GM12878 (cell line): ENCODE results near the gene RGS11. TPM values are rescaled to one million over a fixed set of nuclear protein-coding genes. Genes with fewer than 3 reads are reported as not detected.

ENCODE experiments used
- ATAC-seq: fragments of 200-7000 bp; cut with Tn5 transposase; 3 replicates; pipeline ENCODE4 v1.9.1; 2020; ENCODE audit warnings: mild to moderate bottlenecking, moderate library complexity
- BruUV-seq: library from RNA; stranded (reverse); fragments of 400-500 nt; replicated peaks from 2 replicates; lab custom pipeline; 2021; lab: Mats Ljungman, UMichigan
- CTCF ChIA-PET: fragments of 300-600 bp; sonication (Branson Sonifier 250); formaldehyde crosslinking; extraction: SDS; loops from one replicate; lab custom pipeline; 2021; ENCODE audit warnings: inconsistent platforms; lab: Yijun Ruan, JAX
- POLR2A ChIA-PET: fragments of 350-600 bp; formaldehyde crosslinking; extraction: SDS; loops from one replicate; lab custom pipeline; 2021; ENCODE audit warnings: inconsistent platforms; lab: Charles Lee
- RAD21 ChIA-PET: fragments of 300-600 bp; sonication (Branson Sonifier 250); formaldehyde crosslinking; loops from one replicate; lab custom pipeline; 2023; ENCODE audit warnings: antibody characterized with exemption; ENCODE audit not compliant: unreplicated experiment; lab: Charles Lee
- SMC1A ChIA-PET: fragments of 300-600 bp; sonication (Branson Sonifier 250); formaldehyde crosslinking; loops from one replicate; lab custom pipeline; 2023; ENCODE audit not compliant: unreplicated experiment, uncharacterized antibody; lab: Charles Lee
- DNase-seq: peaks from one replicate; pipeline ENCODE4 v3.0.0-alpha.2; 2011; ENCODE audit warnings: low read depth, low spot score
- FAIRE-seq: peaks from 3 replicates; lab custom pipeline; 2011; peaks lifted over from hg19 to GRCh38; lab: Jason Lieb, UNC
- H2AFZ ChIP-seq: 2 replicates; pipeline ENCODE4 v1.6.0; 2011; ENCODE audit warnings: low read depth, low read length, control low read depth; ENCODE audit not compliant: control insufficient read depth
- H3K27ac ChIP-seq: 2 replicates; pipeline ENCODE4 v1.5.1; 2011; ENCODE audit warnings: control low read depth; ENCODE audit not compliant: control insufficient read depth, insufficient read depth
- H3K27me3 ChIP-seq, 2 experiments: replicated peaks in 1 of 2; 2 replicates each; pipeline versions ENCODE4 v1.6.0 to v1.6.1; 2011; ENCODE audit warnings: low read length in 1 of 2; ENCODE audit not compliant: control insufficient read depth in 2 of 2, insufficient read depth in 2 of 2
- H3K36me3 ChIP-seq, 2 experiments: 2 replicates each; pipeline ENCODE4 v1.5.1; 2011; ENCODE audit warnings: low read length in 1 of 2; ENCODE audit not compliant: control insufficient read depth in 2 of 2, insufficient read depth in 2 of 2
- H3K4me1 ChIP-seq: 2 replicates; pipeline ENCODE4 v1.6.1; 2011; ENCODE audit warnings: mild to moderate bottlenecking, low read length, moderate library complexity, mixed read lengths; ENCODE audit not compliant: control insufficient read depth, insufficient read depth
- H3K4me2 ChIP-seq: 2 replicates; pipeline ENCODE4 v1.6.0; 2011; ENCODE audit warnings: control low read depth; ENCODE audit not compliant: control insufficient read depth, insufficient read depth
- H3K4me3 ChIP-seq: fragments of 200-600 bp; sonication (generic); 2 replicates; pipeline ENCODE4 v1.5.1; 2016
- H3K79me2 ChIP-seq: 2 replicates; pipeline ENCODE4 v1.6.0; 2011; ENCODE audit warnings: low read length; ENCODE audit not compliant: control insufficient read depth, insufficient read depth
- H3K9ac ChIP-seq: 2 replicates; pipeline ENCODE4 v1.8.0; 2011; ENCODE audit warnings: low read length, control low read depth, mixed read lengths; ENCODE audit not compliant: control insufficient read depth, insufficient read depth
- H3K9me3 ChIP-seq: replicated peaks from 3 replicates; pipeline ENCODE4 v1.5.1; 2011; ENCODE audit warnings: mild to moderate bottlenecking, low read length; ENCODE audit not compliant: control insufficient read depth, insufficient read depth
- H4K20me1 ChIP-seq: 2 replicates; pipeline ENCODE4 v1.6.0; 2011; ENCODE audit not compliant: control insufficient read depth, insufficient read depth
- BMI1 ChIP-seq: fragments of 450-650 bp; IDR thresholded peaks from 2 replicates; pipeline ENCODE4 v1.6.1; 2016; ENCODE audit warnings: mild to moderate bottlenecking, moderate library complexity, borderline replicate concordance
- BRCA1 ChIP-seq: IDR thresholded peaks from 2 replicates; pipeline ENCODE4 v1.6.1; 2011; ENCODE audit warnings: low read depth, low read length, improper control_type of control experiment
- FOXM1 ChIP-seq: IDR thresholded peaks from 2 replicates; pipeline ENCODE4 v1.6.1; 2012; ENCODE audit warnings: low read depth, mild to moderate bottlenecking, inconsistent platforms, low read length, moderate library complexity
- IKZF1 ChIP-seq: fragments of 450-650 bp; conservative IDR thresholded peaks from 2 replicates; pipeline ENCODE4 v1.6.1; 2017; ENCODE audit warnings: antibody characterized with exemption, mild to moderate bottlenecking
- NR2C1 ChIP-seq: fragments of 450-650 bp; IDR thresholded peaks from 2 replicates; pipeline ENCODE4 v1.6.1; 2017; ENCODE audit warnings: antibody characterized with exemption, mild to moderate bottlenecking, moderate library complexity
- RAD21 ChIP-seq: IDR thresholded peaks from 2 replicates; pipeline ENCODE4 v1.6.1; 2011; ENCODE audit warnings: mild to moderate bottlenecking, low read depth, low read length, moderate library complexity; ENCODE audit not compliant: insufficient read depth
- RELA ChIP-seq: fragments of 450-650 bp; IDR thresholded peaks from 2 replicates; pipeline ENCODE4 v1.8.0; 2014; ENCODE audit warnings: borderline replicate concordance; ENCODE audit not compliant: partially characterized antibody
- SMAD1 ChIP-seq: fragments of 450-650 bp; IDR thresholded peaks from 2 replicates; pipeline ENCODE4 v1.6.1; 2018; ENCODE audit warnings: mild to moderate bottlenecking, low read depth; ENCODE audit not compliant: partially characterized antibody
- WGBS: methylation state at CpG from one replicate; pipeline ENCODE4 v1.1.6; 2016; ENCODE audit warnings: low lambda C conversion rate; ENCODE audit not compliant: insufficient replicate concordance, insufficient coverage; ENCODE audit errors: missing lambda C conversion rate; 5-methylcytosine and 5-hydroxymethylcytosine counted together
- in situ Hi-C: fragments of 300-500 bp; cut with MboI; formaldehyde crosslinking; loops from 9 replicates; pipeline ENCODE4 v1.14.3; 2018; ENCODE audit warnings: mixed read lengths
- intact Hi-C: fragments of 100-400 bp; cut with micrococcal nuclease; formaldehyde crosslinking; loops from one replicate; pipeline ENCODE4 v1.14.2; 2022; ENCODE audit not compliant: unreplicated experiment
- polyA plus RNA-seq, 11 experiments: library from polyadenylated mRNA; depleted of rRNA in 4 of 11; unstranded in 6 of 11; stranded (reverse) in 5 of 11; fragments of >200 nt; fragmentation: Nextera tagmentation in 4 of 11; fragmentation: Illumina TruSeq in 1 of 11; extraction: Ambion mirVana in 4 of 11; extraction: Trizol in 1 of 11; gene quantifications; 1 replicate in 1 of 11; 2 replicates in 10 of 11; pipeline versions ENCODE4 v1.2.1 to v1.2.3, GENCODE V29; 2011 to 2016; ENCODE audit warnings: inconsistent platforms in 2 of 11, missing spikeins in 2 of 11, low read depth in 1 of 11
- total RNA-seq, 4 experiments: library from RNA; depleted of rRNA in 3 of 4; stranded (reverse); fragments of >200 nt in 3 of 4; fragmentation: Illumina TruSeq in 1 of 4; extraction: Trizol in 1 of 4; gene quantifications; 2 replicates each; pipeline versions ENCODE4 v1.2.1 to v1.2.3, GENCODE V29; 2013 to 2021
- TF ChIP-seq, protein P1 (sequence below): fragments of 450-650 bp; IDR thresholded peaks from 2 replicates; pipeline ENCODE4 v1.6.1; 2017; ENCODE audit warnings: mild to moderate bottlenecking, low read depth, inconsistent platforms; ENCODE audit not compliant: poor library complexity, severe bottlenecking
- TF ChIP-seq, protein P2 (sequence below): fragments of 450-650 bp; formaldehyde crosslinking; IDR thresholded peaks from 2 replicates; pipeline ENCODE4 v1.4.0; 2020; ENCODE audit warnings: mild to moderate bottlenecking, moderate library complexity
- TF ChIP-seq, protein P3 (sequence below): fragments of 450-650 bp; IDR thresholded peaks from 2 replicates; pipeline ENCODE4 v1.6.1; 2018; ENCODE audit warnings: borderline replicate concordance, mild to moderate bottlenecking; ENCODE audit not compliant: partially characterized antibody
- TF ChIP-seq, protein P4 (sequence below): fragments of 150-350 bp; IDR thresholded peaks from 2 replicates; pipeline ENCODE4 v1.6.1; 2016; ENCODE audit warnings: low read depth, low read length

RGS11 gene
- total and polyA plus RNA-seq, 10 of the 15 experiments (the other 5 are each of a cell fraction or from before 2014, with no cell fraction given), result 0.04 TPM; not detected in 9

DNA sequence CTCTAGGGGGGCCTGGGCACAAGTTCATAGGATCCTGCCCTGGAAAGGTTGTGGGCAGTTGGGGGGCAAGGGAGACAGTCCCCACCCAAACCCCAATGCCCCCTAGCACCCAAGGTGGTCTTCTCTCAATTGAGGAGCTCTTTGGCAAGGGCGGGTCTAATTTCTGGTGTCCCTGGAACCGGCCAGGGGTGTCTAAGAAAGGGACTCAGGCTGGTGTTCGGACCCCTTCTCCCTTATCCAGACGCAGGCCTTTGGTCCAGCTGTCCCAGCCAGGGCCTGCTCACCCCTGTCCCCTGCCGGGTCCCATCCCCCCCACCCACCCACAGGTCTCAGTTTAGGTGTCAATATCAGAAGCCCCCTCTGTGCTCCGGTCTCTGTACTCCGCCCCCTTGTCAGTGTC, 3.8 kb upstream of the RGS11 start:
- no TSS peak for BruUV-seq
- Histone ChIP-seq H3K27ac (no peak overlapping the region), H3K4me2 (no peak overlapping the region), H2AFZ (no peak overlapping the region), H3K9ac (no peak overlapping the region), H3K79me2 (no peaks in the 10 kb centered on the region), H3K27me3 (peaks cover 0 to 3% of the 10 kb centered on the region in 2 experiments; a peak in 2 of 4 replicates), H4K20me1 (no peaks in the 10 kb centered on the region), H3K4me1 (no peaks in the 10 kb centered on the region), H3K4me3 (no peak overlapping the region), H3K36me3 (no peaks in the 10 kb centered on the region), H3K9me3 (no peaks in the 10 kb centered on the region)
- WGBS, result 48% methylated on average over 3 of the region's 7 CpGs
- no peak for ATAC-seq
- no peak for FAIRE-seq
- in situ Hi-C loops (no loop called here), intact Hi-C loops (no loop called here)
- SMC1A ChIA-PET, result no interaction called here
- no peak for DNase-seq
- CTCF ChIA-PET, result no interaction called here
- RAD21 ChIA-PET, result interaction anchor here (0.8 to 1.3 kb wide), 3 partner anchors 40 to 72 kb away, joined by 3 read pairs; no protein-coding TSS in a partner anchor
- POLR2A ChIA-PET, result interaction anchor here (0.6 kb wide), 1 partner anchor 183 kb away, joined by 4 read pairs; no protein-coding TSS in a partner anchor
- no peak for TF ChIP-seq FOXM1
- TF ChIP-seq BRCA1, result no peak
- TF ChIP-seq, protein P1, sequence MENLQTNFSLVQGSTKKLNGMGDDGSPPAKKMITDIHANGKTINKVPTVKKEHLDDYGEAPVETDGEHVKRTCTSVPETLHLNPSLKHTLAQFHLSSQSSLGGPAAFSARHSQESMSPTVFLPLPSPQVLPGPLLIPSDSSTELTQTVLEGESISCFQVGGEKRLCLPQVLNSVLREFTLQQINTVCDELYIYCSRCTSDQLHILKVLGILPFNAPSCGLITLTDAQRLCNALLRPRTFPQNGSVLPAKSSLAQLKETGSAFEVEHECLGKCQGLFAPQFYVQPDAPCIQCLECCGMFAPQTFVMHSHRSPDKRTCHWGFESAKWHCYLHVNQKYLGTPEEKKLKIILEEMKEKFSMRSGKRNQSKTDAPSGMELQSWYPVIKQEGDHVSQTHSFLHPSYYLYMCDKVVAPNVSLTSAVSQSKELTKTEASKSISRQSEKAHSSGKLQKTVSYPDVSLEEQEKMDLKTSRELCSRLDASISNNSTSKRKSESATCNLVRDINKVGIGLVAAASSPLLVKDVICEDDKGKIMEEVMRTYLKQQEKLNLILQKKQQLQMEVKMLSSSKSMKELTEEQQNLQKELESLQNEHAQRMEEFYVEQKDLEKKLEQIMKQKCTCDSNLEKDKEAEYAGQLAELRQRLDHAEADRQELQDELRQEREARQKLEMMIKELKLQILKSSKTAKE, result no peak
- no peak for TF ChIP-seq IKZF1
- TF ChIP-seq RAD21, result no peak
- TF ChIP-seq, protein P2, sequence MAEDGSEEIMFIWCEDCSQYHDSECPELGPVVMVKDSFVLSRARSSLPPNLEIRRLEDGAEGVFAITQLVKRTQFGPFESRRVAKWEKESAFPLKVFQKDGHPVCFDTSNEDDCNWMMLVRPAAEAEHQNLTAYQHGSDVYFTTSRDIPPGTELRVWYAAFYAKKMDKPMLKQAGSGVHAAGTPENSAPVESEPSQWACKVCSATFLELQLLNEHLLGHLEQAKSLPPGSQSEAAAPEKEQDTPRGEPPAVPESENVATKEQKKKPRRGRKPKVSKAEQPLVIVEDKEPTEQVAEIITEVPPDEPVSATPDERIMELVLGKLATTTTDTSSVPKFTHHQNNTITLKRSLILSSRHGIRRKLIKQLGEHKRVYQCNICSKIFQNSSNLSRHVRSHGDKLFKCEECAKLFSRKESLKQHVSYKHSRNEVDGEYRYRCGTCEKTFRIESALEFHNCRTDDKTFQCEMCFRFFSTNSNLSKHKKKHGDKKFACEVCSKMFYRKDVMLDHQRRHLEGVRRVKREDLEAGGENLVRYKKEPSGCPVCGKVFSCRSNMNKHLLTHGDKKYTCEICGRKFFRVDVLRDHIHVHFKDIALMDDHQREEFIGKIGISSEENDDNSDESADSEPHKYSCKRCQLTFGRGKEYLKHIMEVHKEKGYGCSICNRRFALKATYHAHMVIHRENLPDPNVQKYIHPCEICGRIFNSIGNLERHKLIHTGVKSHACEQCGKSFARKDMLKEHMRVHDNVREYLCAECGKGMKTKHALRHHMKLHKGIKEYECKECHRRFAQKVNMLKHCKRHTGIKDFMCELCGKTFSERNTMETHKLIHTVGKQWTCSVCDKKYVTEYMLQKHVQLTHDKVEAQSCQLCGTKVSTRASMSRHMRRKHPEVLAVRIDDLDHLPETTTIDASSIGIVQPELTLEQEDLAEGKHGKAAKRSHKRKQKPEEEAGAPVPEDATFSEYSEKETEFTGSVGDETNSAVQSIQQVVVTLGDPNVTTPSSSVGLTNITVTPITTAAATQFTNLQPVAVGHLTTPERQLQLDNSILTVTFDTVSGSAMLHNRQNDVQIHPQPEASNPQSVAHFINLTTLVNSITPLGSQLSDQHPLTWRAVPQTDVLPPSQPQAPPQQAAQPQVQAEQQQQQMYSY, result no peak
- no peak for TF ChIP-seq BMI1
- no peak for TF ChIP-seq RELA
- TF ChIP-seq SMAD1, result no peak
- TF ChIP-seq, protein P3, sequence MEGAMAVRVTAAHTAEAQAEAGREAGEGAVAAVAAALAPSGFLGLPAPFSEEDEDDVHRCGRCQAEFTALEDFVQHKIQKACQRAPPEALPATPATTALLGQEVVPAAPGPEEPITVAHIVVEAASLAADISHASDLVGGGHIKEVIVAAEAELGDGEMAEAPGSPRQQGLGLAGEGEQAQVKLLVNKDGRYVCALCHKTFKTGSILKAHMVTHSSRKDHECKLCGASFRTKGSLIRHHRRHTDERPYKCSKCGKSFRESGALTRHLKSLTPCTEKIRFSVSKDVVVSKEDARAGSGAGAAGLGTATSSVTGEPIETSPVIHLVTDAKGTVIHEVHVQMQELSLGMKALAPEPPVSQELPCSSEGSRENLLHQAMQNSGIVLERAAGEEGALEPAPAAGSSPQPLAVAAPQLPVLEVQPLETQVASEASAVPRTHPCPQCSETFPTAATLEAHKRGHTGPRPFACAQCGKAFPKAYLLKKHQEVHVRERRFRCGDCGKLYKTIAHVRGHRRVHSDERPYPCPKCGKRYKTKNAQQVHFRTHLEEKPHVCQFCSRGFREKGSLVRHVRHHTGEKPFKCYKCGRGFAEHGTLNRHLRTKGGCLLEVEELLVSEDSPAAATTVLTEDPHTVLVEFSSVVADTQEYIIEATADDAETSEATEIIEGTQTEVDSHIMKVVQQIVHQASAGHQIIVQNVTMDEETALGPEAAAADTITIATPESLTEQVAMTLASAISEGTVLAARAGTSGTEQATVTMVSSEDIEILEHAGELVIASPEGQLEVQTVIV, result no peak
- TF ChIP-seq, protein P4, sequence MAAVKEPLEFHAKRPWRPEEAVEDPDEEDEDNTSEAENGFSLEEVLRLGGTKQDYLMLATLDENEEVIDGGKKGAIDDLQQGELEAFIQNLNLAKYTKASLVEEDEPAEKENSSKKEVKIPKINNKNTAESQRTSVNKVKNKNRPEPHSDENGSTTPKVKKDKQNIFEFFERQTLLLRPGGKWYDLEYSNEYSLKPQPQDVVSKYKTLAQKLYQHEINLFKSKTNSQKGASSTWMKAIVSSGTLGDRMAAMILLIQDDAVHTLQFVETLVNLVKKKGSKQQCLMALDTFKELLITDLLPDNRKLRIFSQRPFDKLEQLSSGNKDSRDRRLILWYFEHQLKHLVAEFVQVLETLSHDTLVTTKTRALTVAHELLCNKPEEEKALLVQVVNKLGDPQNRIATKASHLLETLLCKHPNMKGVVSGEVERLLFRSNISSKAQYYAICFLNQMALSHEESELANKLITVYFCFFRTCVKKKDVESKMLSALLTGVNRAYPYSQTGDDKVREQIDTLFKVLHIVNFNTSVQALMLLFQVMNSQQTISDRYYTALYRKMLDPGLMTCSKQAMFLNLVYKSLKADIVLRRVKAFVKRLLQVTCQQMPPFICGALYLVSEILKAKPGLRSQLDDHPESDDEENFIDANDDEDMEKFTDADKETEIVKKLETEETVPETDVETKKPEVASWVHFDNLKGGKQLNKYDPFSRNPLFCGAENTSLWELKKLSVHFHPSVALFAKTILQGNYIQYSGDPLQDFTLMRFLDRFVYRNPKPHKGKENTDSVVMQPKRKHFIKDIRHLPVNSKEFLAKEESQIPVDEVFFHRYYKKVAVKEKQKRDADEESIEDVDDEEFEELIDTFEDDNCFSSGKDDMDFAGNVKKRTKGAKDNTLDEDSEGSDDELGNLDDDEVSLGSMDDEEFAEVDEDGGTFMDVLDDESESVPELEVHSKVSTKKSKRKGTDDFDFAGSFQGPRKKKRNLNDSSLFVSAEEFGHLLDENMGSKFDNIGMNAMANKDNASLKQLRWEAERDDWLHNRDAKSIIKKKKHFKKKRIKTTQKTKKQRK, result no peak
- no peak for TF ChIP-seq NR2C1
